Breast epithelium (tissue), 3 donors: ENCODE data around the gene BEST2.

Experiments
- CTCF ChIP-seq, 3 donors: fragments of 450-650 bp; IDR thresholded peaks; one replicate each; pipeline ENCODE4 v1.5.1; 2016 to 2017; ENCODE audit warnings: antibody characterized with exemption in 3 of 3, mild to moderate bottlenecking in 3 of 3, moderate library complexity in 3 of 3
- POLR2A ChIP-seq: fragments of 450-650 bp; IDR thresholded peaks from one replicate; pipeline ENCODE4 v1.6.1; 2016; ENCODE audit warnings: antibody characterized with exemption, mild to moderate bottlenecking, moderate library complexity

- peak; percentile 97 to 99 (median 99) for TF ChIP-seq CTCF (IDR thresholded peaks at IDR 0.05)
- peak; percentile 26 for TF ChIP-seq POLR2A
Observed at GRCh38 chr19:12796146-12797071, 44.8 kb downstream of the BEST2 start.
